ENCODE results near the gene GAS7. TPM values are rescaled to one million over a fixed set of nuclear protein-coding genes. Genes with fewer than 3 reads are reported as not detected.
"Not testable (repeated sequence)": the region's sequence is repeated elsewhere in the genome, so short reads cannot be mapped to it uniquely, and the experiment has no call there.

Gene GAS7
- total RNA-seq, 2 donors from 2014 or later: 0.35 to 2.9 TPM

- Mint-ChIP-seq H3K9me3 (no peaks in the 10 kb centered on the region), H3K36me3 (no peaks in the 10 kb centered on the region), H3K27ac (no peak overlapping the region)
- ATAC-seq (no peak), DNase-seq (ENCODE audit: low spot score in 2 of 2) (no peak)
These were observed 176.0 kb downstream of the GAS7 start for GRCh38 chr17:10022416-10022815.

- Mint-ChIP-seq H3K36me3 (no peaks in the 10 kb centered on the region), H3K9me3 (no peaks in the 10 kb centered on the region), H3K27ac (no peak overlapping the region)
- ATAC-seq (no peak), DNase-seq (ENCODE audit: low spot score in 2 of 2) (no peak)
These were observed 177.0 kb downstream of the GAS7 start for GRCh38 chr17:10021272-10021984.

- DNase-seq (ENCODE audit: low spot score in 2 of 2): no peak
- H3K36me3 Mint-ChIP-seq: no peaks in the 10 kb centered on the region
- no peak for ATAC-seq
- H3K27ac Mint-ChIP-seq: no peak overlapping the region
- H3K9me3 Mint-ChIP-seq: no peaks in the 10 kb centered on the region
These were observed 178.4 kb downstream of the GAS7 start for GRCh38 chr17:10019941-10020451.

- ATAC-seq (no peak), DNase-seq (ENCODE audit: low spot score in 2 of 2) (no peak)
- Mint-ChIP-seq H3K9me3 (no peaks in the 10 kb centered on the region), H3K36me3 (no peaks in the 10 kb centered on the region), H3K27ac (no peak overlapping the region)
These were observed 179.9 kb downstream of the GAS7 start for GRCh38 chr17:10018461-10018891.

GRCh38 chr17:10016958-10017570 is 181.3 kb downstream of the GAS7 start:
- not testable (repeated sequence) for H3K9me3 Mint-ChIP-seq; H3K36me3 Mint-ChIP-seq; H3K27ac Mint-ChIP-seq; DNase-seq (ENCODE audit: low spot score in 2 of 2); ATAC-seq

- DNase-seq (ENCODE audit: low spot score in 2 of 2): no peak
- Mint-ChIP-seq H3K36me3 (no peaks in the 10 kb centered on the region), H3K27ac (peak overlapping the region in 1 of 2 donors; percentile 10), H3K9me3 (no peaks in the 10 kb centered on the region)
- ATAC-seq: peak in 1 of 2 donors; percentile 9
These were observed 184.9 kb downstream of the GAS7 start for GRCh38 chr17:10013365-10014112.

- no peaks in the 10 kb centered on the region for H3K9me3 Mint-ChIP-seq
- no peaks in the 10 kb centered on the region for H3K36me3 Mint-ChIP-seq
- ATAC-seq: no peak
- no peak for DNase-seq (ENCODE audit: low spot score in 2 of 2)
- H3K27ac Mint-ChIP-seq: no peak overlapping the region
These were observed 187.7 kb downstream of the GAS7 start for GRCh38 chr17:10010752-10011151.

- Mint-ChIP-seq H3K36me3 (no peaks in the 10 kb centered on the region), H3K27ac (no peak overlapping the region), H3K9me3 (no peaks in the 10 kb centered on the region)
- DNase-seq (ENCODE audit: low spot score in 2 of 2) (no peak), ATAC-seq (no peak)
These were observed 194.7 kb downstream of the GAS7 start for GRCh38 chr17:10003705-10004104.

GRCh38 chr17:10002567-10003360 is 195.6 kb downstream of the GAS7 start:
- not testable (repeated sequence) for H3K9me3 Mint-ChIP-seq; H3K27ac Mint-ChIP-seq; DNase-seq (ENCODE audit: low spot score in 2 of 2); ATAC-seq; H3K36me3 Mint-ChIP-seq

GRCh38 chr17:10001306-10001873 is 197.0 kb downstream of the GAS7 start:
- Mint-ChIP-seq H3K9me3 (no peaks in the 10 kb centered on the region), H3K27ac (no peak overlapping the region), H3K36me3 (no peaks in the 10 kb centered on the region)
- no peak for DNase-seq (ENCODE audit: low spot score in 2 of 2)
- no peak for ATAC-seq

GRCh38 chr17:9999919-10000695 is 198.3 kb downstream of the GAS7 start:
- Mint-ChIP-seq H3K27ac (no peak overlapping the region), H3K9me3 (peaks cover 0 to 3% of the 10 kb centered on the region in 2 donors), H3K36me3 (no peaks in the 10 kb centered on the region)
- ATAC-seq (no peak), DNase-seq (ENCODE audit: low spot score in 2 of 2) (no peak)

- no peak for ATAC-seq
- no peak for DNase-seq (ENCODE audit: low spot score in 2 of 2)
- Mint-ChIP-seq H3K36me3 (no peaks in the 10 kb centered on the region), H3K27ac (no peak overlapping the region), H3K9me3 (peaks cover 0 to 5% of the 10 kb centered on the region in 2 donors)
These were observed 200.3 kb downstream of the GAS7 start for GRCh38 chr17:9998060-9998459.

- DNase-seq (ENCODE audit: low spot score in 2 of 2) (no peak), ATAC-seq (no peak)
- Mint-ChIP-seq H3K9me3 (peaks cover 0 to 9% of the 10 kb centered on the region in 2 donors), H3K36me3 (no peaks in the 10 kb centered on the region), H3K27ac (no peak overlapping the region)
These were observed 203.6 kb downstream of the GAS7 start for GRCh38 chr17:9994761-9995160.

- Mint-ChIP-seq H3K27ac (no peak overlapping the region), H3K9me3 (peaks cover 4 to 14% of the 10 kb centered on the region in 2 donors), H3K36me3 (no peaks in the 10 kb centered on the region)
- ATAC-seq (no peak), DNase-seq (ENCODE audit: low spot score in 2 of 2) (no peak)
These were observed 206.6 kb downstream of the GAS7 start for GRCh38 chr17:9991796-9992195.

GRCh38 chr17:9991351-9991750 is 207.1 kb downstream of the GAS7 start:
- H3K9me3 Mint-ChIP-seq: peaks cover 4 to 14% of the 10 kb centered on the region in 2 donors
- H3K36me3 Mint-ChIP-seq: no peaks in the 10 kb centered on the region
- no peak overlapping the region for H3K27ac Mint-ChIP-seq
- no peak for DNase-seq (ENCODE audit: low spot score in 2 of 2)
- no peak for ATAC-seq

Data from activated naive CD4-positive, alpha-beta T cell treated with anti-CD3 and anti-CD28 coated beads, Interleukin-2, amount 50 U/mL, for 72 hours (primary cell).